ENCODE results near the gene CLTA.

- TF ChIP-seq CTCF (IDR thresholded peaks at IDR 0.05) = no peak
- no peak for TF ChIP-seq EZH2 (IDR thresholded peaks at IDR 0.05; ENCODE audit: borderline replicate concordance, insufficient read depth, low read depth, low read length, poor library complexity, severe bottlenecking)
Observed at GRCh38 chr9:36165826-36166167, 24.9 kb upstream of the CLTA start.

All from B cell (primary cell).